ENCODE measurements around the gene IFT25. TPM values are rescaled to one million over a fixed set of nuclear protein-coding genes. Genes with fewer than 3 reads are reported as not detected.
A peak's percentile ranks its signal among the peaks of the same experiment; 100 is the strongest.

The IFT25 gene
- total and polyA plus RNA-seq, 12 donors = 7.8 to 16.0 (median 10.7) TPM

DNA sequence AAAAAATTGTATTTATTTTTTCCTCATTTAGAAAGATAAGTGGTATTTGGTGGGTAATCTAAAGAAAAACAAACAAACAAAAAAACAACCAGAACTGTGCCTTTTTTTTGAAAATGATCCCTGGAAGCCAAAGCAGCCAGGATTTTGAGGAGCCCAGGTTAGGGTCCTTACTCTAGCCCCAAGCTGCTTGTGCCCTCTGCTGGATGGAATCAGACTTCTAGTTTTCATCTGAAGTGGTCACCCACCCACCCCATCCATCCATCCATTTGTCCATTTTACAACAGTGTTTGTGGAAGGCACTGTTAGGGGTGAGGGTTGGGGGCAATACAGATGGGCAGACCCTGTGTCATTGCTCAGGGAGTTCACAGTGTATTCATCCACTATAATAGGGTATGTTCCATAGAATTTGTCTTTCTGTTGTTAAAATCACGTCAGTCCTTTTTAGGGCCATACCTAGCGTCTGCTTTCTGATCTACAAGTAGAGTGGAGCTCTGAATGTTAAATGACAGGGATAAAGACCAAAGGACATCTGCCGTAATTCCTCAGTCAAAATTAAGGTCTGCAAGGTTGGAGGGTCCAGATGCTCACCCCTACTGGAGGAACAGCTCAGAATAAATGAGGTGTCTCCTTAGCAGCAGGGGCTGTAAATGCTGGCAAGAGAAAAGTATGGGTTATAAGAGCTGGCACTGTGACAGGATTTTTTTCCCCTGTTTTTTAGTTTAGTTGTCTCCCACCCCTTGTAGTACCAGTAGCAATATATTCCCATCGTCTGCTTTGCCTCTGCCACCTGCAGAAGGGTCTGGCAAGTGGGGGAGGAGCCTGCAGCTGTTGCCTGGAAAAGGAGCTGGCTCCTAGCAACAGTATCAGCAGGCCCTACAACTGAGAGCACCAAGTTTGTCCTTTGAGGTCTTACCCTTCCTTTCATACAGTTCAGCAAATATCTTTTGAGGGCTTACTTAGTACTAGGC is 3.8 kb upstream of the IFT25 start:
- TF ChIP-seq, protein P1, sequence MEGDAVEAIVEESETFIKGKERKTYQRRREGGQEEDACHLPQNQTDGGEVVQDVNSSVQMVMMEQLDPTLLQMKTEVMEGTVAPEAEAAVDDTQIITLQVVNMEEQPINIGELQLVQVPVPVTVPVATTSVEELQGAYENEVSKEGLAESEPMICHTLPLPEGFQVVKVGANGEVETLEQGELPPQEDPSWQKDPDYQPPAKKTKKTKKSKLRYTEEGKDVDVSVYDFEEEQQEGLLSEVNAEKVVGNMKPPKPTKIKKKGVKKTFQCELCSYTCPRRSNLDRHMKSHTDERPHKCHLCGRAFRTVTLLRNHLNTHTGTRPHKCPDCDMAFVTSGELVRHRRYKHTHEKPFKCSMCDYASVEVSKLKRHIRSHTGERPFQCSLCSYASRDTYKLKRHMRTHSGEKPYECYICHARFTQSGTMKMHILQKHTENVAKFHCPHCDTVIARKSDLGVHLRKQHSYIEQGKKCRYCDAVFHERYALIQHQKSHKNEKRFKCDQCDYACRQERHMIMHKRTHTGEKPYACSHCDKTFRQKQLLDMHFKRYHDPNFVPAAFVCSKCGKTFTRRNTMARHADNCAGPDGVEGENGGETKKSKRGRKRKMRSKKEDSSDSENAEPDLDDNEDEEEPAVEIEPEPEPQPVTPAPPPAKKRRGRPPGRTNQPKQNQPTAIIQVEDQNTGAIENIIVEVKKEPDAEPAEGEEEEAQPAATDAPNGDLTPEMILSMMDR (IDR thresholded peaks at IDR 0.05) = peak in 7 of 9 donors; percentile 41 to 56 (median 50)
- Histone ChIP-seq H3K27ac (peak overlapping the region in 1 of 10 donors; percentile 23), H3K4me3 (no peak overlapping the region), H3K4me1 (peaks cover 0 to 49% (median 28%) of the 10 kb centered on the region in 9 donors), H3K36me3 (peaks cover 0 to 42% (median 14%) of the 10 kb centered on the region in 9 donors), H3K27me3 (no peaks in the 10 kb centered on the region), H3K9me3 (no peaks in the 10 kb centered on the region)
- DNase-seq = peak in 1 of 2 donors; percentile 21
- 80 to 82% methylated on average over 4 of the region's 4 CpGs for WGBS, 2 donors
- intact Hi-C loops (cut with DNase I) = loop anchor here in 6 of 10 donors (5.0 to 10.0 kb wide), 7 partner anchors 57 to 112 kb away; partner anchors contain the start of genes YIPF1 (in 4 of the 6), TCEANC2 (in 2 of the 6), TMEM59 (in 2 of the 6) and DIO1 (in 1 of the 6)
- no peak for ATAC-seq

DNA sequence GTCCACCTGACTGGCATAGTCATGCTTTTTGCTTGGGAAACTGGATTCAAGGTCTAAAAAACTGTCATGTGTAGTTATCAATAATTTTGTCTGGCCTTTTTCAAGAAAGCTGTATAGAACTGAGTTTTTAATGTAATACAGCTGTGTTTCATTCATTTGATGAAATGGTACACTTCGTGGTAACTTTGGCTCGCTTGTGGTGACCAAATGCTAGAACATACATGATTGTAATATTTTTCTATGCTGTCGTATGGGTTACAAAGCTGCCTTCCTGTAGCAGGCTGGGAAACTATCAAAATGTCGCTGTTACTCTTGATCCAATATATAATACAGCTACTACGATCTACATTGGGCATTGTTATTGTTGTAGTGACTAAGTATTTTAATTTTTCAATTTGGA is 2.8 kb upstream of the IFT25 start:
- no peaks in the 10 kb centered on the region for H3K27me3 ChIP-seq
- DNase-seq (no peak), ATAC-seq (no peak)
- H3K36me3 ChIP-seq = peaks cover 0 to 32% (median 14%) of the 10 kb centered on the region in 9 donors
- H3K9me3 ChIP-seq = no peaks in the 10 kb centered on the region
- no peak overlapping the region for H3K4me3 ChIP-seq
- TF ChIP-seq, protein P1 (IDR thresholded peaks at IDR 0.05) = no peak
- 89 to 95% methylated on average over 5 of the region's 5 CpGs for WGBS, 2 donors
- peak overlapping the region in 1 of 10 donors; percentile 23 for H3K27ac ChIP-seq
- intact Hi-C loops (cut with DNase I) = loop anchor here in 6 of 10 donors (5.0 to 10.0 kb wide), 7 partner anchors 56 to 111 kb away; partner anchors contain the start of genes YIPF1 (in 4 of the 6), TCEANC2 (in 2 of the 6), TMEM59 (in 2 of the 6) and DIO1 (in 1 of the 6)
- peaks cover 0 to 52% (median 37%) of the 10 kb centered on the region in 9 donors for H3K4me1 ChIP-seq

DNA sequence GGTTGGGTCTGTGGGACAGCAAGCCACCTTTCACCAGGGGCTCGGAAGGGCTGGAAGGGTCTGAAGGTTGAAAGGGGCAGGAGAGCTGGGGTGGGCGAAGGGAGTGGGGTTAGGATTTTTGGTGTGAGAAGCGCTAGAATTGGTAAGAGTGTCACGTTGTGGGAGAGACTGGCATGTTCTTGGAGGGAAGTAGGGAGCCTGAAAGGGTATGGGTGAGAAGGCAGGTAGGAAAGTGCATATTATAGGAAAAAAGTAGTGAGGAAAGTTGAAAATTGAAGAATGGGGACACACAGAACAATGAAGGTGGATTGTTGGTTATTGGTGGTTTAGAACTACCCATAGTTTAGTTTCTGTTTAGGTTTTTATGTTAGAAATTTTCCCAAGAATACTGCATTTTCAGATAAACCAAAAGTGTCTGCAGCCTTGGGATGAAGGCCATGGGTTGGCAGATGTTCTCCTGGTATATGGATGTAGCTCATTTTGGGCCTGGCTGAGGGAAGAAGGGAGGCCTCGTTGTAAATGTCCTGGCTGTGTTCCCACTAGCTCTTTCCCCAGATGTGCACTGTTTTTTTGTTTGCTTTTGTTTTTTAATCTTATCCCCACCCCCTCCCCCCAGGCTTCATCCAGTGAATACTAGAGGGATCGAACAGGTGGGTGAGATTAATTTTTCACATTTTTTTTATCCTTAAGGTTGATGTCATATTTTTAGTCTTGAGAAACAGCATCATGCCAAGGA is 1.8 kb upstream of the IFT25 start:
- peak overlapping the region in 8 of 10 donors; percentile 83 to 95 (median 90) for H3K27ac ChIP-seq
- peaks cover 0 to 22% (median 6%) of the 10 kb centered on the region in 9 donors for H3K36me3 ChIP-seq
- peak overlapping the region in 8 of 10 donors; percentile 59 to 97 (median 90) for H3K4me3 ChIP-seq
- H3K4me1 ChIP-seq = peaks cover 0 to 52% (median 39%) of the 10 kb centered on the region in 9 donors
- H3K27me3 ChIP-seq = no peaks in the 10 kb centered on the region
- intact Hi-C loops (cut with DNase I) = loop anchor here in 6 of 10 donors (5.0 to 10.0 kb wide), 7 partner anchors 55 to 110 kb away; partner anchors contain the start of genes YIPF1 (in 4 of the 6), TCEANC2 (in 2 of the 6), TMEM59 (in 2 of the 6) and DIO1 (in 1 of the 6)
- WGBS, 2 donors = 55 to 56% methylated on average over 6 of the region's 6 CpGs
- no peaks in the 10 kb centered on the region for H3K9me3 ChIP-seq
- TF ChIP-seq, protein P1 (IDR thresholded peaks at IDR 0.05) = no peak
- DNase-seq = no peak
- no peak for ATAC-seq

Measured in heart right ventricle (tissue), 16 donors.